Measurements from ENCODE around the gene ZNF700.
"Not testable (repeated sequence)": the region's sequence is repeated elsewhere in the genome, so short reads cannot be mapped to it uniquely, and the experiment has no call there.

DNA sequence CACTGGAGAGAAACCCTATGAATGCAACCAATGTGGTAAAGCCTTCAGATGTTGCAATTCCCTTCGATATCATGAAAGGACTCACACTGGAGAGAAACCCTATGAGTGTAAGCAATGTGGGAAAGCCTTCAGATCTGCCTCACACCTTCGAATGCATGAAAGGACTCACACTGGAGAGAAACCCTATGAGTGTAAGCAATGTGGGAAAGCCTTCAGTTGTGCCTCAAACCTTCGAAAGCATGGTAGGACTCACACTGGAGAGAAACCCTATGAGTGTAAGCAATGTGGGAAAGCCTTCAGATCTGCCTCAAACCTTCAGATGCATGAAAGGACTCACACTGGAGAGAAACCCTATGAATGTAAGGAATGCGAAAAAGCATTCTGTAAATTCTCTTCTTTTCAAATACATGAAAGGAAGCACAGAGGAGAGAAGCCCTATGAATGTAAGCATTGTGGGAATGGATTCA, 24.7 kb downstream of the ZNF700 start:
- TF ChIP-seq, protein P1, sequence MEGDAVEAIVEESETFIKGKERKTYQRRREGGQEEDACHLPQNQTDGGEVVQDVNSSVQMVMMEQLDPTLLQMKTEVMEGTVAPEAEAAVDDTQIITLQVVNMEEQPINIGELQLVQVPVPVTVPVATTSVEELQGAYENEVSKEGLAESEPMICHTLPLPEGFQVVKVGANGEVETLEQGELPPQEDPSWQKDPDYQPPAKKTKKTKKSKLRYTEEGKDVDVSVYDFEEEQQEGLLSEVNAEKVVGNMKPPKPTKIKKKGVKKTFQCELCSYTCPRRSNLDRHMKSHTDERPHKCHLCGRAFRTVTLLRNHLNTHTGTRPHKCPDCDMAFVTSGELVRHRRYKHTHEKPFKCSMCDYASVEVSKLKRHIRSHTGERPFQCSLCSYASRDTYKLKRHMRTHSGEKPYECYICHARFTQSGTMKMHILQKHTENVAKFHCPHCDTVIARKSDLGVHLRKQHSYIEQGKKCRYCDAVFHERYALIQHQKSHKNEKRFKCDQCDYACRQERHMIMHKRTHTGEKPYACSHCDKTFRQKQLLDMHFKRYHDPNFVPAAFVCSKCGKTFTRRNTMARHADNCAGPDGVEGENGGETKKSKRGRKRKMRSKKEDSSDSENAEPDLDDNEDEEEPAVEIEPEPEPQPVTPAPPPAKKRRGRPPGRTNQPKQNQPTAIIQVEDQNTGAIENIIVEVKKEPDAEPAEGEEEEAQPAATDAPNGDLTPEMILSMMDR (IDR thresholded peaks at IDR 0.05): not testable (repeated sequence)
- not testable (repeated sequence) for TF ChIP-seq POLR2A (IDR thresholded peaks at IDR 0.05)

All from stomach (tissue), 4 donors.